K562 (cell line): ENCODE results near the gene MS4A13. TPM values are rescaled to one million over a fixed set of nuclear protein-coding genes. Genes with fewer than 3 reads are reported as not detected.

ENCODE experiments used
- ATAC-seq: fragments of 200-7000 bp; cut with Tn5 transposase; 3 replicates; pipeline ENCODE4 v1.9.1; 2020; ENCODE audit warnings: moderate library complexity
- BruUV-seq: library from RNA; stranded (reverse); fragments of 400-500 nt; replicated peaks from 2 replicates; lab custom pipeline; 2021; lab: Mats Ljungman, UMichigan
- CTCF ChIA-PET: fragments of 300-600 bp; formaldehyde crosslinking; extraction: SDS; loops from one replicate; lab custom pipeline; 2021; ENCODE audit warnings: low intra/inter-chr PET ratio; lab: Yijun Ruan, JAX
- POLR2A ChIA-PET: fragments of 300-600, 350-650 bp; sonication (Branson Sonifier 250); formaldehyde crosslinking; extraction: SDS; loops from one replicate; lab custom pipeline; 2021; ENCODE audit warnings: antibody characterized with exemption, inconsistent platforms; lab: Yijun Ruan, JAX
- DNase-seq, 4 experiments: peaks; one replicate each; pipeline versions ENCODE4 v3.0.0 to v3.0.0-alpha.2; 2011 to 2018; ENCODE audit warnings: low spot score in 3 of 4, mixed read lengths in 3 of 4; ENCODE audit errors: extremely low read depth in 1 of 4
- FAIRE-seq: peaks from 2 replicates; lab custom pipeline; 2011; peaks lifted over from hg19 to GRCh38; lab: Jason Lieb, UNC
- H2AFZ ChIP-seq: 2 replicates; pipeline ENCODE4 v1.6.0; 2011; ENCODE audit warnings: low read depth, low read length, control low read depth, inconsistent platforms
- H3K27ac ChIP-seq: fragments of 200-600 bp; 3 replicates; pipeline ENCODE4 v1.8.0; 2011; ENCODE audit warnings: low read depth, mild to moderate bottlenecking, control low read depth, inconsistent platforms, low read length, moderate library complexity, mixed read lengths; ENCODE audit errors: extremely low read depth
- H3K27me3 ChIP-seq, 2 experiments: fragments of 300-600 bp in 1 of 2; 2 replicates in 1 of 2; 3 replicates in 1 of 2; pipeline versions ENCODE4 v1.6.0 to v1.8.0; 2011; ENCODE audit warnings: inconsistent platforms in 2 of 2, low read length in 2 of 2, mild to moderate bottlenecking in 1 of 2, mixed read lengths in 1 of 2, moderate library complexity in 1 of 2; ENCODE audit not compliant: control insufficient read depth in 2 of 2, insufficient read depth in 2 of 2
- H3K36me3 ChIP-seq: fragments of 300-600 bp; 3 replicates; pipeline ENCODE4 v1.8.0; 2011; ENCODE audit warnings: mild to moderate bottlenecking, low read length, inconsistent platforms; ENCODE audit not compliant: control insufficient read depth, insufficient read depth
- H3K4me1 ChIP-seq, 2 experiments: fragments of 200-600 bp in 1 of 2; replicated peaks in 1 of 2; 2 replicates in 1 of 2; 3 replicates in 1 of 2; pipeline versions ENCODE4 v1.5.1 to v1.8.0; 2011; ENCODE audit warnings: inconsistent platforms in 2 of 2, low read length in 2 of 2, mild to moderate bottlenecking in 1 of 2, mixed read lengths in 1 of 2, moderate library complexity in 1 of 2; ENCODE audit not compliant: control insufficient read depth in 2 of 2, insufficient read depth in 2 of 2
- H3K4me2 ChIP-seq: 2 replicates; pipeline ENCODE4 v1.6.1; 2011; ENCODE audit warnings: low read length, control low read depth, inconsistent platforms, mixed read lengths; ENCODE audit not compliant: insufficient read depth
- H3K4me3 ChIP-seq: fragments of 200-600 bp; sonication (generic), shearing (Covaris generic); 2 replicates; pipeline ENCODE4 v1.5.1; 2016; ENCODE audit warnings: control low read depth, inconsistent platforms
- H3K79me2 ChIP-seq: fragments of 200-600 bp; 3 replicates; pipeline ENCODE4 v1.8.0; 2011; ENCODE audit warnings: low read length, inconsistent platforms; ENCODE audit not compliant: control insufficient read depth, insufficient read depth
- H3K9ac ChIP-seq, 2 experiments: 2 replicates each; pipeline versions ENCODE4 v1.6.0 to v1.6.1; 2011; ENCODE audit warnings: low read depth in 2 of 2, low read length in 2 of 2, control low read depth in 1 of 2, inconsistent platforms in 1 of 2, mild to moderate bottlenecking in 1 of 2, mixed read lengths in 1 of 2; ENCODE audit not compliant: insufficient read depth in 1 of 2
- H3K9me1 ChIP-seq: one replicate; pipeline ENCODE4 v1.6.0; 2011; ENCODE audit warnings: inconsistent platforms, mild to moderate bottlenecking, low read length, moderate library complexity; ENCODE audit not compliant: control insufficient read depth, insufficient read depth
- H3K9me3 ChIP-seq: replicated peaks from 2 replicates; pipeline ENCODE4 v1.5.1; 2011; ENCODE audit warnings: low read depth, low read length, inconsistent platforms; ENCODE audit not compliant: control insufficient read depth, insufficient read depth
- H4K20me1 ChIP-seq: replicated peaks from 2 replicates; pipeline ENCODE4 v1.6.1; 2011; ENCODE audit warnings: low read length, inconsistent platforms, mixed read lengths; ENCODE audit not compliant: control insufficient read depth, insufficient read depth
- CBX1 ChIP-seq: sonication (generic); IDR thresholded peaks from 2 replicates; pipeline ENCODE4 v1.6.1; 2016; ENCODE audit warnings: antibody characterized with exemption, low read depth, mild to moderate bottlenecking
- PHB2 ChIP-seq: fragments of 450-650 bp; IDR thresholded peaks from 2 replicates; pipeline ENCODE4 v1.6.1; 2017; ENCODE audit warnings: low read depth
- PTTG1 ChIP-seq: fragments of 450-650 bp; IDR thresholded peaks from 2 replicates; pipeline ENCODE4 v1.6.1; 2016; ENCODE audit warnings: low read depth, mild to moderate bottlenecking, missing genetic modification characterization, missing compliant biosample characterization
- ZNF57 ChIP-seq: fragments of 450-650 bp; formaldehyde crosslinking; IDR thresholded peaks from 2 replicates; pipeline ENCODE4 v1.4.0; 2020; ENCODE audit warnings: mild to moderate bottlenecking, moderate library complexity
- ZNF766 ChIP-seq: fragments of 200-800 bp; sonication (Bioruptor generic); conservative IDR thresholded peaks from 2 replicates; pipeline ENCODE4 v1.6.1; 2016; ENCODE audit warnings: missing genetic modification characterization, missing compliant biosample characterization
- WGBS: fragments of 100-300 bp; shearing (Covaris generic); methylation state at CpG from one replicate; pipeline ENCODE4 v1.1.6; 2016; ENCODE audit warnings: low coverage, mixed read lengths; ENCODE audit not compliant: insufficient coverage; ENCODE audit errors: missing lambda C conversion rate; 5-methylcytosine and 5-hydroxymethylcytosine counted together
- in situ Hi-C: fragments of 300-500 bp; cut with MboI; formaldehyde crosslinking; loops from 4 replicates; pipeline ENCODE4 v1.15.0; 2018; ENCODE audit warnings: inconsistent platforms, mixed read lengths
- intact Hi-C: fragments of 100-400 bp; cut with micrococcal nuclease; formaldehyde crosslinking; loops from 2 replicates; pipeline ENCODE4 v1.14.2; 2022
- polyA plus RNA-seq, 8 experiments: library from polyadenylated mRNA; depleted of rRNA in 4 of 8; stranded (reverse) in 5 of 8; unstranded in 3 of 8; fragments of >200 nt; fragmentation: Nextera tagmentation in 2 of 8; fragmentation: Illumina TruSeq in 1 of 8; extraction: Ambion mirVana in 2 of 8; extraction: Trizol in 1 of 8; gene quantifications; 2 replicates each; pipeline versions ENCODE4 v1.2.1 to v1.2.3, GENCODE V29; 2011 to 2014; ENCODE audit warnings: inconsistent platforms in 1 of 8, missing spikeins in 1 of 8
- total RNA-seq, 7 experiments: library from RNA; depleted of rRNA in 6 of 7; stranded (reverse); fragments of >200 nt in 6 of 7; fragmentation: Illumina TruSeq in 2 of 7; extraction: Trizol in 2 of 7; gene quantifications; 2 replicates each; pipeline versions ENCODE4 v1.2.1 to v1.2.3, GENCODE V29; 2011 to 2021; ENCODE audit warnings: low replicate concordance in 1 of 7
- TF ChIP-seq, protein P1 (sequence below): fragments of 450-650 bp; IDR thresholded peaks from 2 replicates; pipeline ENCODE4 v1.6.1; 2014; ENCODE audit warnings: low read depth, mild to moderate bottlenecking, moderate library complexity, borderline replicate concordance
- TF ChIP-seq, protein P2 (sequence below): fragments of 450-650 bp; IDR thresholded peaks from 2 replicates; pipeline ENCODE4 v1.6.1; 2016; ENCODE audit warnings: mild to moderate bottlenecking

MS4A13 gene
- total and polyA plus RNA-seq, 9 of the 15 experiments (the other 6 are each of a cell fraction or from before 2014, with no cell fraction given), result 0.15 to 0.43 (median 0.36) TPM; not detected in 6

DNA sequence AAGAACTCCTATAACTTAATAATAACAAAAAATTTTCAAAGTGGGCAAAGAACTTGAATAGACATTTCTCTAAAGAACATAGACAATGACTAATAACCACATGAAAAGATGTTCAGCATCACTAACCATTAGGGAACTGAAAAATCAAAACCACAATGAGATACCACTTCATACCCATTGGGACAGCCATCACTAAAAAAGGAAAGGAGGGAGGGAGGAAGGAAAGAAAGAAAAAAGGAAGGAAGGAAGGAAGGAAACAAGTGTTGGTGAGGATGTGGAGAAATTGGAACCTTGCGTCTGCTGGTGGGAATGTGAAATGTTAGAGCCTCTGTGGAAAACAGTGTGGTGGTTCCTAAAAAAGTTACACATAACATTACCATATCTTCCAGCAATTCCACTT is 55.8 kb downstream of the MS4A13 start:
- Histone ChIP-seq H3K36me3 (no peaks in the 10 kb centered on the region), H3K4me3 (no peak overlapping the region), H3K79me2 (no peaks in the 10 kb centered on the region), H4K20me1 (no peaks in the 10 kb centered on the region), H3K9ac (no peak overlapping the region), H3K27me3 (no peaks in the 10 kb centered on the region), H3K4me2 (no peak overlapping the region), H3K9me3 (no peaks in the 10 kb centered on the region), H3K4me1 (no peaks in the 10 kb centered on the region), H3K9me1 (no peaks in the 10 kb centered on the region), H2AFZ (no peak overlapping the region), H3K27ac (no peak overlapping the region)
- WGBS, result 9% methylated on average over 1 of the region's 1 CpG
- no TSS peak for BruUV-seq
- no peak for TF ChIP-seq PTTG1 (tag)
- TF ChIP-seq ZNF57 (CRISPR knock-in tag), result no peak
- TF ChIP-seq, protein P1, sequence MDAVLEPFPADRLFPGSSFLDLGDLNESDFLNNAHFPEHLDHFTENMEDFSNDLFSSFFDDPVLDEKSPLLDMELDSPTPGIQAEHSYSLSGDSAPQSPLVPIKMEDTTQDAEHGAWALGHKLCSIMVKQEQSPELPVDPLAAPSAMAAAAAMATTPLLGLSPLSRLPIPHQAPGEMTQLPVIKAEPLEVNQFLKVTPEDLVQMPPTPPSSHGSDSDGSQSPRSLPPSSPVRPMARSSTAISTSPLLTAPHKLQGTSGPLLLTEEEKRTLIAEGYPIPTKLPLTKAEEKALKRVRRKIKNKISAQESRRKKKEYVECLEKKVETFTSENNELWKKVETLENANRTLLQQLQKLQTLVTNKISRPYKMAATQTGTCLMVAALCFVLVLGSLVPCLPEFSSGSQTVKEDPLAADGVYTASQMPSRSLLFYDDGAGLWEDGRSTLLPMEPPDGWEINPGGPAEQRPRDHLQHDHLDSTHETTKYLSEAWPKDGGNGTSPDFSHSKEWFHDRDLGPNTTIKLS, result no peak
- TF ChIP-seq ZNF766, result no peak
- TF ChIP-seq CBX1, result no peak
- TF ChIP-seq PHB2, result no peak
- TF ChIP-seq, protein P2, sequence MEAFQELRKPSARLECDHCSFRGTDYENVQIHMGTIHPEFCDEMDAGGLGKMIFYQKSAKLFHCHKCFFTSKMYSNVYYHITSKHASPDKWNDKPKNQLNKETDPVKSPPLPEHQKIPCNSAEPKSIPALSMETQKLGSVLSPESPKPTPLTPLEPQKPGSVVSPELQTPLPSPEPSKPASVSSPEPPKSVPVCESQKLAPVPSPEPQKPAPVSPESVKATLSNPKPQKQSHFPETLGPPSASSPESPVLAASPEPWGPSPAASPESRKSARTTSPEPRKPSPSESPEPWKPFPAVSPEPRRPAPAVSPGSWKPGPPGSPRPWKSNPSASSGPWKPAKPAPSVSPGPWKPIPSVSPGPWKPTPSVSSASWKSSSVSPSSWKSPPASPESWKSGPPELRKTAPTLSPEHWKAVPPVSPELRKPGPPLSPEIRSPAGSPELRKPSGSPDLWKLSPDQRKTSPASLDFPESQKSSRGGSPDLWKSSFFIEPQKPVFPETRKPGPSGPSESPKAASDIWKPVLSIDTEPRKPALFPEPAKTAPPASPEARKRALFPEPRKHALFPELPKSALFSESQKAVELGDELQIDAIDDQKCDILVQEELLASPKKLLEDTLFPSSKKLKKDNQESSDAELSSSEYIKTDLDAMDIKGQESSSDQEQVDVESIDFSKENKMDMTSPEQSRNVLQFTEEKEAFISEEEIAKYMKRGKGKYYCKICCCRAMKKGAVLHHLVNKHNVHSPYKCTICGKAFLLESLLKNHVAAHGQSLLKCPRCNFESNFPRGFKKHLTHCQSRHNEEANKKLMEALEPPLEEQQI, result no peak
- FAIRE-seq (no peak), ATAC-seq (no peak), DNase-seq (no peak)
- ChIA-PET POLR2A (no interaction called here), CTCF (no interaction called here)
- in situ Hi-C loops, result no loop called here
- intact Hi-C loops, result no loop called here
